LNCAP (cell line): ENCODE measurements around the gene NMB.

Experiments
- TF ChIP-seq, protein P1 (sequence below): fragments of 450-650 bp; IDR thresholded peaks from 2 replicates; pipeline ENCODE4 v1.5.1; 2017; ENCODE audit warnings: mild to moderate bottlenecking

The NMB gene, protein sequence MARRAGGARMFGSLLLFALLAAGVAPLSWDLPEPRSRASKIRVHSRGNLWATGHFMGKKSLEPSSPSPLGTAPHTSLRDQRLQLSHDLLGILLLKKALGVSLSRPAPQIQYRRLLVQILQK

DNA sequence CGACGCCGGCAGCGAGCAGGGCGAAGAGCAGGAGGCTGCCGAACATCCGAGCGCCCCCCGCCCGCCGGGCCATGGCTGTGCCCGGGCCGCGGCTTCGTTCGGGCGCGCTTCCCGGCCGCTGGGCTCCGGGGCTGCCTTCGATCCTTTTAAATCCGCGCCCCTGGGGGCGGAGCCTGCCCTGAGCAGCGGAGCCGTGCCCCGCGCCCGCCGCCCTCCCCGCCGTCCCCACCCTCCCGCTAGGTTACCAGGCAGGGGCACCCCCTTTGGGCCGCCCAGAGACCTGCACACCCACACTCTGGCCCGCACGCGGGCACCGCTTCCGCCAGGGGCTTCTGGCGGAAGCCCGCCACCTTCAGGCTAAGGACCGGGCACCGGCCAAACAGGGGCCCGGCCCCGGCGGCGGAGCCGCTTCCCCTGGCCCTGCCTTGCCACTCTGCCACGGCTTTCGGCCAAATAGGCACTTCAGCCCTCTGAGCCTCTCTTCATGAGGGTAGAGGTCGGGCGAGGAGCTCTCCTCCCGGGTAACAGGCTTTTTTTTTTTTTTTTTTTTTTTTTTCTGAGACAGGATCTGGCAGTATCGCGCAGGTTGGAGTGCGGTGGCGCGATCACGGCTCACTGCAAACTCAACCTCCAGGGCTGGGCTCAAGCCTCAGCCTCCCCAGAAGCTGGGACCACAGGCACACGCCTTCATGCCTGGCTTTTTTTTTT, at the start of gene NMB:
TSS of gene NMB (minus strand) at position 120 of the 708 bp plus-strand sequence. CDS start at position 73, 47 bp downstream.
- TF ChIP-seq, protein P1, sequence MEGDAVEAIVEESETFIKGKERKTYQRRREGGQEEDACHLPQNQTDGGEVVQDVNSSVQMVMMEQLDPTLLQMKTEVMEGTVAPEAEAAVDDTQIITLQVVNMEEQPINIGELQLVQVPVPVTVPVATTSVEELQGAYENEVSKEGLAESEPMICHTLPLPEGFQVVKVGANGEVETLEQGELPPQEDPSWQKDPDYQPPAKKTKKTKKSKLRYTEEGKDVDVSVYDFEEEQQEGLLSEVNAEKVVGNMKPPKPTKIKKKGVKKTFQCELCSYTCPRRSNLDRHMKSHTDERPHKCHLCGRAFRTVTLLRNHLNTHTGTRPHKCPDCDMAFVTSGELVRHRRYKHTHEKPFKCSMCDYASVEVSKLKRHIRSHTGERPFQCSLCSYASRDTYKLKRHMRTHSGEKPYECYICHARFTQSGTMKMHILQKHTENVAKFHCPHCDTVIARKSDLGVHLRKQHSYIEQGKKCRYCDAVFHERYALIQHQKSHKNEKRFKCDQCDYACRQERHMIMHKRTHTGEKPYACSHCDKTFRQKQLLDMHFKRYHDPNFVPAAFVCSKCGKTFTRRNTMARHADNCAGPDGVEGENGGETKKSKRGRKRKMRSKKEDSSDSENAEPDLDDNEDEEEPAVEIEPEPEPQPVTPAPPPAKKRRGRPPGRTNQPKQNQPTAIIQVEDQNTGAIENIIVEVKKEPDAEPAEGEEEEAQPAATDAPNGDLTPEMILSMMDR, result peak; percentile 32

DNA sequence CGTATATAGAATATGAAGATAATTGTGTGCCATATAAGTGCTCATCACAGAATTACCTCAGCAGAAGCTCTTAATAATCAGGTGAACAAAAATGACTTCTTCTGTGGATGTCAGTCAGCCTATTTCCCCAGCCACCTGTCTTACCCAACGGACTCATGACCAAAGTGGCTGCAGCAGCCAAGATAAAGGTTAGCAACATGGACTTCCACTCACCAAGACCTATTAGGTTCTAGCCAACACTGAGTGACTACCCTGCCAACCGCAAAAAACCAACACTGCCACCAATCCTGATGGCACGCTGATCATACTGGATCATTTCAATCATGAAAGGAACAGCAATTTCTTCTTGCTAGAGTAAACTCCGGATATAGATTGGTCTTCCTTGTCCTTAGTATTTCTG, 45.8 kb upstream of the NMB start:
- TF ChIP-seq, protein P1, result no peak

DNA sequence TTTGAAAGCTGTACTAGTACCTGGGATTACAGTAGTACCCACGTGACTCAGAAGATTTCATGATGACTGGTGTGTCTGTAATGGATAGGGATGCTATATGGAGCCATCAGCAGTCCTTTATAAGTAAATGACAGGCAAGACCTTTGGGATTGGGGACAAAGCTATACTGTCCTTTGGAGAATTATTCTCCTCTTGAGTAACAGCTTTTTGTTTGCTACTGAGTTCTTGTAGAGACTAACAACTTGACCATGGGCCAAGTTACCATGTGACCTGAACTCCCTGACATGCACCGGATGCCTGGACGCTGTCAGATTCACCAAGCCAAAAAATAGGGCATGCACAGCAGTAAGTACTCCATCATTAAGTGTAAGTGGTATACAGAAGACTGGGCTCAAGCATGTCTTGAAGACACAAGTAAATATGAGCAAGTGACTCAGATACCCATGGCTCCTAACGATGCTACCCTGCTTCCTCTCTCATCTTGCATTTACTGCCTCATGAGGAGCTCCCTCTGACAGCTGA, 45.0 kb upstream of the NMB start:
- TF ChIP-seq, protein P1, result no peak

DNA sequence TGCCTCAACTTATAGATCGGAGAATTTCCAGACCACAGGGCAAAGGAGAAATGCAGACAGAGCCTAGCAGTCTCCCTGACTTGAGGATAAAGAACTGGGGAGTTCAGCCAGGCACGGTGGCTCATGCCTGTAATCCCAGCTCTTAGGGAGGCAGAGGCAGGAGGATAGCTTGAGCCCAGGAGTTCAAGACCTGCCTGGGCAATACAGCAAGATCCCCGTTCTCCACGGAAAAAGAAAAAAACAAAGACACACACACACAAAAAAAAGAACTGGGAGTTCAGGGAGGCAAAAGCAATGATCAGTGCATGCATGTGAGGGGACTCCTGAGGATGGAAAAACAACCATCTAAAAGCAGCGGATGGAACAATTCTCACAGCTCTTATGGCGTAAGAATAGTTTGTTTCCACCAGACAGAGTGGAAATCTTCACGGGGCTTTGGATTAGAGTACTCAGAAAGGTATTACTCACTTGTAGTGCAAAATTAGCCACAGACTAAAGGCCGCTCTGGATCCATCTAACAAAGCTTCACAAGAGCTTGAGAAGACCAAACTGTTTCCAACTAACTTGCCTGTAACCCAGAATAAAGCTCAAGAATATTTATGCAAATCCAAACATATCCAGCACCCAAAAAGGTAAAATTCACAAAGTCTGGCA, 41.7 kb upstream of the NMB start:
- TF ChIP-seq, protein P1, result no peak

DNA sequence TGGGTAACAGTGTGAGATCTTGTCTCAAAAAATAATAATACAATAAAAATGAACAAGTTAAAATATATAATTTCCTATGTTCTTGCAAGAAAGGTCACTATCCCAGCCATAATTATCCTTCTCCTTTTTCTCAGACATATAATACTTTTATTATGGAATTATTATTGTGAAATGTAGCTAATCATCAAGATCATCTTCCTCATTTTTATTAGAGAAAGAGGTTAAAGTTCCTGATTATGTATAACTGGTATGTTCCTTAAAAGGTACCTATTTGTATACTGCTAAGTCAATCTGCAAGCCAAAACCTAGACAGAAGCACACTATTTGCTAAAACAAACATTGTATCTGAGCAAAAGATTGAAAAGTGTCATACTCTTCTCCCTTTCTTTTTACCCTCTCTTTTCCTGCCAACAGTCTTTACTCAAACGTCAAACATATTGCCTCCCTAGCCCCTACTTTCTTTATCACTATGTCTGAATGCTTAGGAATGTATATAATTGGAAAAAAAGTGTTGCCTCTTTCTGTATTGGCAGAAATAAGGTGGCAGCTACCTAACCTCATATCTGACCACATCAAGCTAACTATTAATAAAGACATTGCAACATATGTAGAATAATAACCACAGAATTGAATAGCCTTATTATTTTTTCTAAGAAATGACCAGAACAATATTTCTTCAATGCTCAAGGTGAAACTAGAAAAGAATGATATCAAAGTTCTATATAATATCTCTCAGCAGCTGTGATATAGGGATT, 39.4 kb upstream of the NMB start:
- TF ChIP-seq, protein P1, result no peak

DNA sequence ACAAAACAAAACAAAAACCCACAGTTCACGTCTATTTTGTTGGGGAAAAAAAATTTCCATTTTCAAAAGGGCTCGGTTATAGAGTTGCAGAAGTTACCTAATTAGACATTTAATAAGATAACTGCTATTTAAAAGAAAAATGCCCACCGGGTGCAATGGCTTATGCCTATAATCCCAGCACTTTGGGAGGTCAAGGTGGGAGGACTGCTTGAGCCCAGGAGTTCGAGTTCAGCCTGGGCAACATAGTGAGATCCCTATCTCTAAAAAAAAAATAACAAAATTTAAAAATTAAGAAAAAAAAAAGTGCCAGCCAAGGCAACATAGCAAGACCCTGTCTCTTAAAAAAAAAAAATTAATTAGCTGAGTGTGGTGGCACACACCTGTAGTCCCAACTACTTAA, 38.8 kb upstream of the NMB start:
- TF ChIP-seq, protein P1, result no peak

DNA sequence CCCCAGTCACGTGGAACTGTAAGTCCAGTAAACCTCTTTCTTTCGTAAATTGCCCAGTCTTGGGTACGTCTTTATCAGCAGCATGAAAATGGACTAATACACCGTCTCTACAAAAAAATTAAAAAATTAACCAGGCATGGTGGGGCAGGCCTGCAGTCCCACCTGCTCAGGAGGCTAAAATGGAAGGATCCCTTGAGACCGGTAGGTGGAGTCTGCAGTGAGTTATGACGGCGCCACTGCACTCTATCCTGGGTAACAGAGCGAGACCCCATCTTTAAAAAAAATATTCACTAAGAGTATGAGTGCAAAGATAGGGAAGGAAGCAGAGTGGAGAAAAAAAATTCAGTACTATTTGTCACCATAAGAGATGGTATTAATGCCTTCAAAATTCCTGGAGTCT, 32.3 kb upstream of the NMB start:
- TF ChIP-seq, protein P1, result no peak
